Activated naive CD4-positive, alpha-beta T cell treated with anti-CD3 and anti-CD28 coated beads, Interleukin-2, amount 10 ng/mL, durations not matched to agents 7 days and 5 days (primary cell): ENCODE measurements around the gene CCDC28B.

ENCODE experiments used
- CTCF ChIA-PET: fragments of 350-600 bp; sonication (Branson Sonifier 250); formaldehyde crosslinking; loops from one replicate; lab custom pipeline; 2021; ENCODE audit warnings: antibody characterized with exemption; lab: Charles Lee
- DNase-seq: peaks from one replicate; pipeline ENCODE4 v3.0.0-alpha.2; 2020
- H3K27ac Mint-ChIP-seq: one replicate; pipeline ENCODE4 v1.8.0; 2021; ENCODE audit warnings: mild to moderate bottlenecking, moderate library complexity, mixed read lengths
- H3K27me3 Mint-ChIP-seq: one replicate; pipeline ENCODE4 v1.8.0; 2021; ENCODE audit warnings: mild to moderate bottlenecking, mixed read lengths
- H3K36me3 Mint-ChIP-seq: one replicate; pipeline ENCODE4 v1.8.0; 2021; ENCODE audit warnings: mixed read lengths
- H3K4me1 Mint-ChIP-seq: one replicate; pipeline ENCODE4 v1.8.0; 2021; ENCODE audit warnings: mixed read lengths
- H3K4me3 Mint-ChIP-seq: one replicate; pipeline ENCODE4 v1.8.0; 2021; ENCODE audit warnings: mild to moderate bottlenecking, moderate library complexity, mixed read lengths
- H3K9me3 Mint-ChIP-seq: one replicate; pipeline ENCODE4 v1.8.0; 2021; ENCODE audit warnings: mixed read lengths

CCDC28B gene

GRCh38 chr1:32241001-32241763 lies 40.8 kb downstream of the CCDC28B start:
- H3K36me3 Mint-ChIP-seq: no peaks in the 10 kb centered on the region
- peaks cover 20% of the 10 kb centered on the region for H3K27me3 Mint-ChIP-seq
- peak overlapping the region; percentile 24 for H3K27ac Mint-ChIP-seq

GRCh38 chr1:32242341-32242851 lies 42.0 kb downstream of the CCDC28B start:
- peaks cover 51% of the 10 kb centered on the region for H3K4me1 Mint-ChIP-seq
- H3K36me3 Mint-ChIP-seq: no peaks in the 10 kb centered on the region
- DNase-seq: no peak
- peaks cover 20% of the 10 kb centered on the region for H3K27me3 Mint-ChIP-seq
- CTCF ChIA-PET: interaction anchor here (0.8 to 1.1 kb wide), 2 partner anchors 11 to 23 kb away, joined by 3 read pairs; no protein-coding TSS in a partner anchor
- no peak overlapping the region for H3K4me3 Mint-ChIP-seq
- no peaks in the 10 kb centered on the region for H3K9me3 Mint-ChIP-seq
- H3K27ac Mint-ChIP-seq: no peak overlapping the region

More at GRCh38 chr1:32241001-32241763, 40.8 kb downstream of the CCDC28B start:
- Mint-ChIP-seq H3K4me3 (peak overlapping the region; percentile 81), H3K4me1 (peaks cover 39% of the 10 kb centered on the region), H3K9me3 (no peaks in the 10 kb centered on the region)
- CTCF ChIA-PET: interaction anchor here (0.6 to 6.9 kb wide), 13 partner anchors 8 to 81 kb away, joined by 3 to 49 read pairs (median 5); partner anchors contain the start of gene LCK
- DNase-seq: peak; percentile 58

- Mint-ChIP-seq H3K27me3 (no peaks in the 10 kb centered on the region), H3K27ac (peak within 1 kb of the TSS; percentile 96), H3K4me1 (peaks cover 66% of the 10 kb centered on the region), H3K9me3 (no peaks in the 10 kb centered on the region), H3K4me3 (peak within 1 kb of the TSS; percentile 67), H3K36me3 (peaks cover 8% of the 10 kb centered on the region)
- DNase-seq: no peak
- CTCF ChIA-PET: interaction anchor here (1.2 to 4.2 kb wide), 3 partner anchors 12 to 31 kb away, joined by 4 to 16 read pairs (median 7); no protein-coding TSS in a partner anchor
Measured at GRCh38 chr1:32246888-32247273, 46.5 kb downstream of the CCDC28B start, which contains the start of gene FAM167B. Gene FAM167B, plus strand, starts transcription at chr1:32247222. Its CDS starts 200 bp downstream, at chr1:32247422.

- Mint-ChIP-seq H3K4me3 (peak overlapping the region; percentile 67), H3K27ac (peak overlapping the region; percentile 96), H3K36me3 (peaks cover 14% of the 10 kb centered on the region), H3K9me3 (no peaks in the 10 kb centered on the region), H3K27me3 (no peaks in the 10 kb centered on the region), H3K4me1 (peaks cover 60% of the 10 kb centered on the region)
- no peak for DNase-seq
- CTCF ChIA-PET: interaction anchor here (1.1 to 5.9 kb wide), 12 partner anchors 9 to 103 kb away, joined by 4 to 61 read pairs (median 9); partner anchors contain the start of genes EIF3I, HDAC1 and TMEM234
Measured at GRCh38 chr1:32247452-32247851, 47.1 kb downstream of the CCDC28B start.

GRCh38 chr1:32247983-32248889 lies 47.8 kb downstream of the CCDC28B start:
- Mint-ChIP-seq H3K27me3 (no peaks in the 10 kb centered on the region), H3K9me3 (no peaks in the 10 kb centered on the region), H3K4me3 (peak overlapping the region; percentile 67), H3K27ac (peak overlapping the region; percentile 96), H3K4me1 (peaks cover 55% of the 10 kb centered on the region), H3K36me3 (peaks cover 21% of the 10 kb centered on the region)
- peak; percentile 85 for DNase-seq
- CTCF ChIA-PET: interaction anchor here (0.9 to 5.9 kb wide), 19 partner anchors 9 to 175 kb away, joined by 3 to 61 read pairs (median 5); partner anchors contain the start of genes EIF3I, HDAC1, TMEM234 and TMEM39B

- CTCF ChIA-PET: interaction anchor here (1.0 to 5.9 kb wide), 7 partner anchors 9 to 34 kb away, joined by 3 to 61 read pairs (median 22); partner anchors contain the start of genes EIF3I and TMEM234
- no peaks in the 10 kb centered on the region for H3K27me3 Mint-ChIP-seq
- peak overlapping the region; percentile 96 for H3K27ac Mint-ChIP-seq
- peak overlapping the region; percentile 99 for H3K4me3 Mint-ChIP-seq
- H3K4me1 Mint-ChIP-seq: peaks cover 58% of the 10 kb centered on the region
- no peaks in the 10 kb centered on the region for H3K9me3 Mint-ChIP-seq
- H3K36me3 Mint-ChIP-seq: peaks cover 32% of the 10 kb centered on the region
- DNase-seq: peak; percentile 91
Measured at GRCh38 chr1:32249831-32250525, 49.6 kb downstream of the CCDC28B start.

GRCh38 chr1:32250893-32251716 lies 50.7 kb downstream of the CCDC28B start, which contains the start of gene LCK:
Gene LCK, plus strand, starts transcription at chr1:32251265. Its CDS starts 23,065 bp downstream, at chr1:32274330.
- H3K4me1 Mint-ChIP-seq: peaks cover 55% of the 10 kb centered on the region
- peak within 1 kb of the TSS; percentile 96 for H3K27ac Mint-ChIP-seq
- DNase-seq: peak; percentile 78
- peak within 1 kb of the TSS; percentile 99 for H3K4me3 Mint-ChIP-seq
- peaks cover 38% of the 10 kb centered on the region for H3K36me3 Mint-ChIP-seq
- CTCF ChIA-PET: interaction anchor here (3.5 to 5.9 kb wide), 4 partner anchors 13 to 35 kb away, joined by 16 to 61 read pairs (median 36); no protein-coding TSS in a partner anchor
- H3K9me3 Mint-ChIP-seq: no peaks in the 10 kb centered on the region
- no peaks in the 10 kb centered on the region for H3K27me3 Mint-ChIP-seq
